WTC11 (cell line): ENCODE results near the gene MCEE. TPM values are rescaled to one million over a fixed set of nuclear protein-coding genes. Genes with fewer than 3 reads are reported as not detected.

Experiments used
- ATAC-seq: fragments of 200-7000 bp; cut with Tn5 transposase; 2 replicates; pipeline ENCODE4 v1.10.0; 2021; ENCODE audit warnings: mild to moderate bottlenecking, moderate library complexity
- CTCF ChIA-PET: fragments of 300-600 bp; sonication (Branson Sonifier 250); formaldehyde crosslinking; loops from one replicate; lab custom pipeline; 2021; ENCODE audit warnings: antibody characterized with exemption; lab: Charles Lee
- POLR2A ChIA-PET: fragments of 350-600 bp; sonication (Branson Sonifier 250); formaldehyde crosslinking; loops from one replicate; lab custom pipeline; 2021; ENCODE audit warnings: antibody characterized with exemption; lab: Charles Lee
- DNase-seq: peaks from one replicate; pipeline ENCODE4 v3.0.0; 2021; ENCODE audit warnings: low spot score
- H3K27ac Mint-ChIP-seq: 2 replicates; pipeline ENCODE4 v1.8.0; 2021; ENCODE audit warnings: mixed read lengths
- H3K27me3 Mint-ChIP-seq: 2 replicates; pipeline ENCODE4 v1.8.0; 2021; ENCODE audit warnings: low read depth, mild to moderate bottlenecking, moderate library complexity, mixed read lengths
- H3K36me3 Mint-ChIP-seq: 2 replicates; pipeline ENCODE4 v1.8.0; 2021; ENCODE audit warnings: mixed read lengths
- H3K4me1 Mint-ChIP-seq: 2 replicates; pipeline ENCODE4 v1.8.0; 2022; ENCODE audit warnings: mixed read lengths
- H3K4me3 Mint-ChIP-seq: 2 replicates; pipeline ENCODE4 v1.8.0; 2021; ENCODE audit warnings: mild to moderate bottlenecking, moderate library complexity, mixed read lengths
- H3K9me3 Mint-ChIP-seq: 2 replicates; pipeline ENCODE4 v1.8.0; 2021; ENCODE audit warnings: mixed read lengths
- FOXP4 ChIP-seq: sonication (generic); formaldehyde crosslinking; IDR thresholded peaks from 2 replicates; pipeline ENCODE4 v1.8.0; 2022; ENCODE audit warnings: mild to moderate bottlenecking, missing genetic modification reagents
- KAT7 ChIP-seq: sonication (generic); formaldehyde crosslinking; IDR thresholded peaks from 2 replicates; pipeline ENCODE4 v1.8.1; 2023; ENCODE audit warnings: missing genetic modification reagents, mild to moderate bottlenecking, borderline replicate concordance
- NFYB ChIP-seq: sonication (generic); formaldehyde crosslinking; conservative IDR thresholded peaks from 2 replicates; pipeline ENCODE4 v1.8.0; 2022; ENCODE audit warnings: low read depth, missing genetic modification reagents
- SMAD4 ChIP-seq: sonication (generic); formaldehyde crosslinking; IDR thresholded peaks from 2 replicates; pipeline ENCODE4 v1.8.0; 2022; ENCODE audit warnings: mild to moderate bottlenecking, missing genetic modification reagents
- ZNF396 ChIP-seq: fragments of 250-450 bp; sonication (Bioruptor Pico); IDR thresholded peaks from 2 replicates; pipeline ENCODE4 v1.8.0; 2021; ENCODE audit warnings: mild to moderate bottlenecking, moderate library complexity, borderline replicate concordance
- ZSCAN18 ChIP-seq: fragments of 250-450 bp; sonication (Bioruptor Pico); IDR thresholded peaks from 2 replicates; pipeline ENCODE4 v2.1.2; 2022; ENCODE audit warnings: mild to moderate bottlenecking, moderate library complexity
- total RNA-seq: library from RNA; stranded (reverse); gene quantifications from 3 replicates; pipeline ENCODE4 v1.2.3, GENCODE V29; 2021
- TF ChIP-seq, protein P1 (sequence below): sonication (generic); formaldehyde crosslinking; IDR thresholded peaks from 2 replicates; pipeline ENCODE4 v1.8.1; 2023; ENCODE audit warnings: mild to moderate bottlenecking, moderate library complexity, missing genetic modification reagents
- TF ChIP-seq, protein P2 (sequence below): sonication (generic); formaldehyde crosslinking; IDR thresholded peaks from 2 replicates; pipeline ENCODE4 v1.8.1; 2022; ENCODE audit warnings: mild to moderate bottlenecking, moderate library complexity, missing genetic modification reagents

MCEE gene
- total RNA-seq, 1 experiment from 2014 or later, result 18.7 TPM

- H3K4me3 Mint-ChIP-seq, result no peak overlapping the region
- DNase-seq (no peak), ATAC-seq (no peak)
- no peaks in the 10 kb centered on the region for H3K4me1 Mint-ChIP-seq
- H3K9me3 Mint-ChIP-seq, result no peaks in the 10 kb centered on the region
- H3K27me3 Mint-ChIP-seq, result peaks cover 14% of the 10 kb centered on the region
- H3K27ac Mint-ChIP-seq, result no peak overlapping the region
- no peak for TF ChIP-seq FOXP4 (CRISPR knock-in tag)
- TF ChIP-seq KAT7 (CRISPR knock-in tag), result no peak
- TF ChIP-seq SMAD4 (CRISPR knock-in tag), result no peak
- TF ChIP-seq, protein P1, sequence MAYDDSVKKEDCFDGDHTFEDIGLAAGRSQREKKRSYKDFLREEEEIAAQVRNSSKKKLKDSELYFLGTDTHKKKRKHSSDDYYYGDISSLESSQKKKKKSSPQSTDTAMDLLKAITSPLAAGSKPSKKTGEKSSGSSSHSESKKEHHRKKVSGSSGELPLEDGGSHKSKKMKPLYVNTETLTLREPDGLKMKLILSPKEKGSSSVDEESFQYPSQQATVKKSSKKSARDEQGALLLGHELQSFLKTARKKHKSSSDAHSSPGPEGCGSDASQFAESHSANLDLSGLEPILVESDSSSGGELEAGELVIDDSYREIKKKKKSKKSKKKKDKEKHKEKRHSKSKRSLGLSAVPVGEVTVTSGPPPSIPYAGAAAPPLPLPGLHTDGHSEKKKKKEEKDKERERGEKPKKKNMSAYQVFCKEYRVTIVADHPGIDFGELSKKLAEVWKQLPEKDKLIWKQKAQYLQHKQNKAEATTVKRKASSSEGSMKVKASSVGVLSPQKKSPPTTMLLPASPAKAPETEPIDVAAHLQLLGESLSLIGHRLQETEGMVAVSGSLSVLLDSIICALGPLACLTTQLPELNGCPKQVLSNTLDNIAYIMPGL, result no peak
- no peak for TF ChIP-seq ZSCAN18 (CRISPR knock-in tag)
- no peak for TF ChIP-seq NFYB (CRISPR knock-in tag)
- TF ChIP-seq, protein P2, sequence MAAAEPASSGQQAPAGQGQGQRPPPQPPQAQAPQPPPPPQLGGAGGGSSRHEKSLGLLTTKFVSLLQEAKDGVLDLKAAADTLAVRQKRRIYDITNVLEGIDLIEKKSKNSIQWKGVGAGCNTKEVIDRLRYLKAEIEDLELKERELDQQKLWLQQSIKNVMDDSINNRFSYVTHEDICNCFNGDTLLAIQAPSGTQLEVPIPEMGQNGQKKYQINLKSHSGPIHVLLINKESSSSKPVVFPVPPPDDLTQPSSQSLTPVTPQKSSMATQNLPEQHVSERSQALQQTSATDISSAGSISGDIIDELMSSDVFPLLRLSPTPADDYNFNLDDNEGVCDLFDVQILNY (CRISPR knock-in tag), result no peak
- TF ChIP-seq ZNF396, result no peak
- CTCF ChIA-PET, result interaction anchor here (1.3 kb wide), 1 partner anchor 58 kb away, joined by 3 read pairs; no protein-coding TSS in a partner anchor
- POLR2A ChIA-PET, result no interaction called here
- no peaks in the 10 kb centered on the region for H3K36me3 Mint-ChIP-seq
Measured at GRCh38 chr2:71060211-71060610, 69.8 kb downstream of the MCEE start.

Other genes starting within 250 kb of the MCEE start
- not detected in 3 replicates for gene VAX2, start 229.7 kb downstream of the MCEE start, total RNA-seq
- gene ATP6V1B1, start 194.3 kb downstream of the MCEE start, total RNA-seq, result not detected in 3 replicates
- 0.39 to 0.81 TPM (median 0.80 TPM) in 3 replicates for gene ANKRD53, start 151.6 kb downstream of the MCEE start, total RNA-seq
- 15.2 to 18.3 TPM (median 17.0 TPM) in 3 replicates for gene TEX261, start 135.4 kb downstream of the MCEE start, total RNA-seq
- gene NAGK, start 61.6 kb downstream of the MCEE start, total RNA-seq, result 56.1 to 58.9 TPM (median 57.7 TPM) in 3 replicates
- 27.8 to 36.6 TPM (median 31.4 TPM) in 3 replicates for gene MPHOSPH10, start 405 bp upstream of the MCEE start, total RNA-seq
- 19.3 to 22.4 TPM (median 22.2 TPM) in 3 replicates for gene PAIP2B, start 96.9 kb upstream of the MCEE start, total RNA-seq
- 109 to 131 TPM (median 128 TPM) in 3 replicates for gene ZNF638, start 201.6 kb upstream of the MCEE start, total RNA-seq